Osteoblast (primary cell): ENCODE results near the gene TDRD15. TPM values are rescaled to one million over a fixed set of nuclear protein-coding genes. Genes with fewer than 3 reads are reported as not detected.
A peak's percentile ranks its signal among the peaks of the same experiment; 100 is the strongest.

ENCODE experiments used
- DNase-seq: peaks from one replicate; pipeline ENCODE4 v3.0.0; 2011; ENCODE audit warnings: low spot score, mixed read lengths; ENCODE audit not compliant: insufficient read length; ENCODE audit errors: missing footprints
- H2AFZ ChIP-seq: 2 replicates; pipeline ENCODE4 v1.6.0; 2011; ENCODE audit warnings: mild to moderate bottlenecking, low read length
- H3K27ac ChIP-seq: 2 replicates; pipeline ENCODE4 v1.5.1; 2011; ENCODE audit warnings: mild to moderate bottlenecking, low read depth, low read length, moderate library complexity
- H3K27me3 ChIP-seq: 2 replicates; pipeline ENCODE4 v1.6.0; 2012; ENCODE audit warnings: mild to moderate bottlenecking, control low read depth, inconsistent platforms, low read length, moderate library complexity; ENCODE audit not compliant: insufficient read depth
- H3K36me3 ChIP-seq: 2 replicates; pipeline ENCODE4 v1.5.1; 2011; ENCODE audit warnings: mild to moderate bottlenecking, low read length, control low read depth, moderate library complexity; ENCODE audit not compliant: insufficient read depth
- H3K4me1 ChIP-seq: 2 replicates; pipeline ENCODE4 v1.5.1; 2011; ENCODE audit warnings: mild to moderate bottlenecking, low read length, control low read depth, moderate library complexity; ENCODE audit not compliant: insufficient read depth
- H3K4me2 ChIP-seq: 2 replicates; pipeline ENCODE4 v1.6.0; 2011; ENCODE audit warnings: mild to moderate bottlenecking, low read length; ENCODE audit not compliant: insufficient read depth
- H3K4me3 ChIP-seq: fragments of 200-600 bp; sonication (generic); 3 replicates; pipeline ENCODE4 v1.5.1; 2012; ENCODE audit warnings: mild to moderate bottlenecking, low read length, inconsistent platforms; ENCODE audit not compliant: insufficient read depth
- H3K79me2 ChIP-seq: 2 replicates; pipeline ENCODE4 v1.6.0; 2012; ENCODE audit warnings: mild to moderate bottlenecking, low read length, control low read depth, inconsistent platforms; ENCODE audit not compliant: insufficient read depth
- H3K9me3 ChIP-seq: 2 replicates; pipeline ENCODE4 v1.5.1; 2011; ENCODE audit warnings: low read depth, low read length, control low read depth
- H4K20me1 ChIP-seq: 2 replicates; pipeline ENCODE4 v1.6.0; 2012; ENCODE audit warnings: mild to moderate bottlenecking, low read length, control low read depth; ENCODE audit not compliant: insufficient read depth
- total RNA-seq: library from RNA; depleted of rRNA; stranded (reverse); fragments of >200 nt; gene quantifications from 2 replicates; pipeline ENCODE4 v1.2.3, GENCODE V29; 2012
- TF ChIP-seq, protein P1 (sequence below): IDR thresholded peaks from 2 replicates; pipeline ENCODE4 v1.5.1; 2011; ENCODE audit warnings: mild to moderate bottlenecking, low read depth, low read length, moderate library complexity; ENCODE audit errors: extremely low read depth

TDRD15 gene
- total RNA-seq, 1 donor: not detected

DNA sequence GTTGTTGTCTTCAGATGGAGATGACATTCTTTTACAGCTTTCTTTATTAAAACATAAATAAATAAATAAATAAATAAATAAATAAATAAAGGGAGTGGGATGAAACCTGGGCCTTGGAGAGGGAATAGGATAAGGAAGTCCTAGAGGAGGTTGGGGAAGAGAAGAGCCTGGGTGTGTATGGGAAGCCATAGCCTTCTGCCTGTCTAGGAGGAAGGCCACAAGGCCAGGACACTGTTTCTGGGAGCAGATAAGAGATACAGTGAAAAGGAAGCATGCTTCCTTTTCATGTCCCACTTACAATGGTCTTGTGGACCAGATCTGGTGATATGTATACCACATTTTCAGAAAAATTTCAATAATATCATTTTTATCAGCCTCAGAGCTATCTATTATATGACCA is 6.1 kb upstream of the TDRD15 start:
- H3K4me3 ChIP-seq: no peak overlapping the region
- H3K27me3 ChIP-seq: no peaks in the 10 kb centered on the region
- no peaks in the 10 kb centered on the region for H3K4me1 ChIP-seq
- H3K27ac ChIP-seq: no peak overlapping the region
- TF ChIP-seq, protein P1, sequence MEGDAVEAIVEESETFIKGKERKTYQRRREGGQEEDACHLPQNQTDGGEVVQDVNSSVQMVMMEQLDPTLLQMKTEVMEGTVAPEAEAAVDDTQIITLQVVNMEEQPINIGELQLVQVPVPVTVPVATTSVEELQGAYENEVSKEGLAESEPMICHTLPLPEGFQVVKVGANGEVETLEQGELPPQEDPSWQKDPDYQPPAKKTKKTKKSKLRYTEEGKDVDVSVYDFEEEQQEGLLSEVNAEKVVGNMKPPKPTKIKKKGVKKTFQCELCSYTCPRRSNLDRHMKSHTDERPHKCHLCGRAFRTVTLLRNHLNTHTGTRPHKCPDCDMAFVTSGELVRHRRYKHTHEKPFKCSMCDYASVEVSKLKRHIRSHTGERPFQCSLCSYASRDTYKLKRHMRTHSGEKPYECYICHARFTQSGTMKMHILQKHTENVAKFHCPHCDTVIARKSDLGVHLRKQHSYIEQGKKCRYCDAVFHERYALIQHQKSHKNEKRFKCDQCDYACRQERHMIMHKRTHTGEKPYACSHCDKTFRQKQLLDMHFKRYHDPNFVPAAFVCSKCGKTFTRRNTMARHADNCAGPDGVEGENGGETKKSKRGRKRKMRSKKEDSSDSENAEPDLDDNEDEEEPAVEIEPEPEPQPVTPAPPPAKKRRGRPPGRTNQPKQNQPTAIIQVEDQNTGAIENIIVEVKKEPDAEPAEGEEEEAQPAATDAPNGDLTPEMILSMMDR: no peak
- H3K79me2 ChIP-seq: no peaks in the 10 kb centered on the region
- no peaks in the 10 kb centered on the region for H3K36me3 ChIP-seq
- no peak overlapping the region for H2AFZ ChIP-seq
- no peaks in the 10 kb centered on the region for H3K9me3 ChIP-seq
- H4K20me1 ChIP-seq: no peaks in the 10 kb centered on the region
- no peak for DNase-seq
- H3K4me2 ChIP-seq: no peak overlapping the region

DNA sequence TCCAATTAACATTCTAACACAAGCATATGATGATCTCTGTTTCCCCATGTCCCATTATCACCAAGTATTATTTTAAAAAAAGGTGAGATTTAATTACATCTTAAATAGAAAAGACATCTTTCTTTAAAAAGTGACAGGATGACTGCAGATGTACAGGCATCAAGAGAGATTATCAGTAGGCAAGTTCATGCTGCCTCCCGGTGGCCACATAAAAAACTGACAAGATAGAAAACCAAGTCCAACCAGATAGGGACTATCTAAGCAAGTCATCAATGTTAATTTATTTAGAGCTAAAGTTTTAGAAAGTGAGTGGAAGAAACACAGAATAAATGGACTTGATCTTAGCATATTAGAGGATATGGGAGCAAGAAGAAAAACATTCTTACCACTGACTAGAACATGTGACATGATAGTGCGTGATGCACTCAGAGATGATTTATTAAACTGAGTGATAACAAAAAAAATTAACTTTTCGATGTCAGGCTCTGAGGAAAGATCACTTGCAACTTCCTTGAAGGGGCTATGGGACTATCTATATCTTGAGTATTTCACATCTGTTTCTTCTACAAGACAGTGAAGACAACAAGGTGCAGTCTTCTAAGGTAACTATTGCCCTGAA is 5.4 kb upstream of the TDRD15 start:
- Histone ChIP-seq H3K36me3 (no peaks in the 10 kb centered on the region), H3K4me3 (no peak overlapping the region), H3K4me2 (no peak overlapping the region), H2AFZ (no peak overlapping the region), H3K79me2 (no peaks in the 10 kb centered on the region), H3K27me3 (no peaks in the 10 kb centered on the region), H3K4me1 (no peaks in the 10 kb centered on the region), H3K27ac (no peak overlapping the region), H3K9me3 (no peaks in the 10 kb centered on the region), H4K20me1 (no peaks in the 10 kb centered on the region)
- no peak for DNase-seq
- TF ChIP-seq, protein P1: peak; percentile 37

DNA sequence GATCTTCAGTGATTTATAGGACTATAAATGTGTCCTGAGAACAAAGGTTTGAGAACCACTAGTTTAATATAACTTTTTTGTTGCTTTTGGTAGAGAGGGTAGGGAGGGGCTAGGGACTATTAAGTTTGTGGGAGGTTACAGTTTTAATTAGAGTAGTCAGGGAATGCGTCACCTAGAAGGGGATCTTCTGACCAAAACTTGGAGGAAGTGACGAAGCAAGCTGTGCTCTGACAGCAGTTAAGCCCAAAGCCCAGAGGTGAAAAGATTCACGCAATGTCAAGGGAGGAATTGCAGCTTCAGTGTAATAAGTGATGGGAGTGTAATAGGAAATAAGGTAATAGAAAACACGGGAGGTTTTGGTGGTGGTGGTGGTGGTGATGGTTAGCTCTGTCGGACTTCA is 8.1 kb downstream of the TDRD15 start:
- DNase-seq: peak; percentile 30
- H3K27me3 ChIP-seq: no peaks in the 10 kb centered on the region
- no peaks in the 10 kb centered on the region for H3K36me3 ChIP-seq
- no peaks in the 10 kb centered on the region for H3K9me3 ChIP-seq
- no peak overlapping the region for H2AFZ ChIP-seq
- no peak overlapping the region for H3K4me3 ChIP-seq
- no peak overlapping the region for H3K4me2 ChIP-seq
- no peak overlapping the region for H3K27ac ChIP-seq
- H4K20me1 ChIP-seq: no peaks in the 10 kb centered on the region
- no peaks in the 10 kb centered on the region for H3K79me2 ChIP-seq
- H3K4me1 ChIP-seq: no peaks in the 10 kb centered on the region
- TF ChIP-seq, protein P1: no peak

DNA sequence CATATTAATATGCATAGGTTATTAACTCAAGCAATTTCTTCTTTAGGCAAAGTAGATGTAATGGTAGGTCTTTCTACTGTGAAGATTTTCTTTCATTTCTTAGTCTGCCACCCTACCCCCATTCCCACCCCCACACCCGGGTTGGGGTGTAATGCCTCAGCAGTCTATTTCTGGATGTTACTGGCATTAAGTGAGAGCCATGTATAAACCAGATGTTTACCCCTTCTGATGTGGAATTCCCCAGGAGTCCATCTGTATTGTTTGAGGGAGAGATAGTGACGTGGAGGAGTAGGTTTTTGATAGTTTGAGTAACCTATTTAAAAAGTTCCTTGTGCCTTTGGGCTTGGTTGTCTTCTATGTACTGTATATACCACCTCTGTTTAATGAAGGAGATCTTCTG is 11.8 kb downstream of the TDRD15 start:
- H3K4me3 ChIP-seq: no peak overlapping the region
- TF ChIP-seq, protein P1: no peak
- H4K20me1 ChIP-seq: no peaks in the 10 kb centered on the region
- no peaks in the 10 kb centered on the region for H3K4me1 ChIP-seq
- no peak overlapping the region for H3K27ac ChIP-seq
- H3K79me2 ChIP-seq: no peaks in the 10 kb centered on the region
- no peak overlapping the region for H2AFZ ChIP-seq
- H3K27me3 ChIP-seq: no peaks in the 10 kb centered on the region
- DNase-seq: no peak
- H3K4me2 ChIP-seq: no peak overlapping the region
- H3K9me3 ChIP-seq: no peaks in the 10 kb centered on the region
- no peaks in the 10 kb centered on the region for H3K36me3 ChIP-seq
